Spleen (tissue), 11 donors: ENCODE results near the gene FARP1. TPM values are rescaled to one million over a fixed set of nuclear protein-coding genes. Genes with fewer than 3 reads are reported as not detected.

Experiments
- DNase-seq: peaks from one replicate; pipeline ENCODE4 v3.0.0-alpha.2; 2020
- H3K27ac ChIP-seq, 8 donors: fragments of 200-600 bp; sonication (generic) in 7 of 8; 1 replicate in 4 of 8; 2 replicates in 4 of 8; pipeline versions ENCODE4 v1.5.0 to v1.8.0; 2016 to 2021; ENCODE audit warnings: inconsistent platforms in 4 of 8, mild to moderate bottlenecking in 4 of 8, moderate library complexity in 1 of 8
- H3K27me3 ChIP-seq, 7 donors: fragments of 200-600 bp; sonication (generic) in 6 of 7; replicated peaks in 1 of 7; 1 replicate in 4 of 7; 2 replicates in 3 of 7; pipeline versions ENCODE4 v1.5.0 to v1.8.0; 2016 to 2021; ENCODE audit warnings: inconsistent platforms in 3 of 7, mild to moderate bottlenecking in 1 of 7
- H3K36me3 ChIP-seq, 6 donors: fragments of 200-600 bp; sonication (generic) in 5 of 6; 1 replicate in 4 of 6; 2 replicates in 2 of 6; pipeline versions ENCODE4 v1.5.0 to v1.8.0; 2016 to 2021; ENCODE audit warnings: inconsistent platforms in 2 of 6
- H3K4me1 ChIP-seq, 6 donors: fragments of 200-600 bp; sonication (generic) in 5 of 6; 1 replicate in 3 of 6; 2 replicates in 3 of 6; pipeline versions ENCODE4 v1.5.0 to v1.8.0; 2016 to 2021; ENCODE audit warnings: inconsistent platforms in 3 of 6
- H3K4me3 ChIP-seq, 8 donors: fragments of 200-600 bp; sonication (generic) in 7 of 8; 1 replicate in 4 of 8; 2 replicates in 4 of 8; pipeline versions ENCODE4 v1.5.0 to v1.8.0; 2016 to 2021; ENCODE audit warnings: inconsistent platforms in 4 of 8, mild to moderate bottlenecking in 4 of 8, moderate library complexity in 2 of 8
- H3K9me3 ChIP-seq, 8 donors: fragments of 200-600 bp; sonication (generic) in 7 of 8; 1 replicate in 4 of 8; 2 replicates in 4 of 8; pipeline versions ENCODE4 v1.5.0 to v1.8.0; 2016 to 2021; ENCODE audit warnings: inconsistent platforms in 4 of 8
- POLR2A ChIP-seq, 3 donors: fragments of 450-650 bp; IDR thresholded peaks; one replicate each; pipeline ENCODE4 v1.5.1; 2017; ENCODE audit warnings: antibody characterized with exemption in 3 of 3, mild to moderate bottlenecking in 1 of 3
- POLR2AphosphoS5 ChIP-seq, 3 donors: sonication (generic); formaldehyde crosslinking; IDR thresholded peaks; one replicate each; pipeline ENCODE4 v1.5.1; 2017; ENCODE audit warnings: antibody characterized with exemption in 3 of 3
- WGBS, 5 donors: extraction: QIAGEN DNeasy Blood & Tissue Kit in 3 of 5; methylation state at CpG; one replicate each; pipeline versions ENCODE4 v1.1.5 to v1.1.7; 2013 to 2018; 5-methylcytosine and 5-hydroxymethylcytosine counted together
- intact Hi-C: fragments of 100-400 bp; cut with DNase I; formaldehyde crosslinking; loops from one replicate; pipeline ENCODE4 v1.15.0; 2023; ENCODE audit warnings: low total_unique reads
- polyA plus RNA-seq, 3 donors: library from polyadenylated mRNA; stranded (reverse); fragments of 200-250 nt; gene quantifications; one replicate each; pipeline ENCODE4 v1.2.1, GENCODE V29; 2013
- total RNA-seq, 7 donors: library from RNA; depleted of rRNA in 3 of 7; stranded (reverse); fragments of >200 nt in 3 of 7; fragmentation: NEBNext Ultra II Directional in 4 of 7; extraction: Animal tissue kit (Norgen Biotek cat#: 25700) in 4 of 7; gene quantifications; one replicate each; pipeline versions ENCODE4 v1.1.0 to v1.2.1, GENCODE V29; 2016 to 2021
- TF ChIP-seq, protein P1 (sequence below), 11 experiments: fragments of 200-600 bp in 7 of 11; fragments of 450-650 bp in 4 of 11; sonication (generic) in 4 of 11; IDR thresholded peaks in 8 of 11; conservative IDR thresholded peaks in 3 of 11; 1 replicate in 7 of 11; 2 replicates in 4 of 11; pipeline versions ENCODE4 v1.4.0 to v1.8.0; 2016 to 2021; ENCODE audit warnings: antibody characterized with exemption in 11 of 11, inconsistent platforms in 4 of 11, mild to moderate bottlenecking in 1 of 11
- donor health status: healthy with polysubstance abuse.
- donor health status: DM: no; HTN: no; CAD: no; lungs with moderate emphysema.
- donor health status: DM: no; HTN: no; CAD: no.
- donor health status: Bipolar disorder and iron deficiency.
- donor health status: healthy.
- donor health status: DM: no; HTN: no; CAD: no.
- donor health status: DM: yes; HTN: yes; CAD: no.

Gene FARP1
- total and polyA plus RNA-seq, 10 donors = 3.7 to 60.9 (median 33.0) TPM

- Histone ChIP-seq H3K4me3 (no peak overlapping the region), H3K9me3 (no peaks in the 10 kb centered on the region), H3K4me1 (peaks cover 0 to 36% (median 10%) of the 10 kb centered on the region in 6 donors), H3K27ac (peak overlapping the region in 6 of 8 donors; percentile 20 to 71 (median 45)), H3K27me3 (no peaks in the 10 kb centered on the region), H3K36me3 (peaks cover 0 to 100% (median 62%) of the 10 kb centered on the region in 6 donors)
- intact Hi-C loops = no loop called here
- WGBS, 5 donors = 24 to 44% (median 27%) methylated on average over 7 of the region's 7 CpGs
- TF ChIP-seq POLR2AphosphoS5 (IDR thresholded peaks at IDR 0.05) (peak in 2 of 3 donors; percentile 48 to 51), POLR2A (IDR thresholded peaks at IDR 0.05) (no peak)
- TF ChIP-seq, protein P1, sequence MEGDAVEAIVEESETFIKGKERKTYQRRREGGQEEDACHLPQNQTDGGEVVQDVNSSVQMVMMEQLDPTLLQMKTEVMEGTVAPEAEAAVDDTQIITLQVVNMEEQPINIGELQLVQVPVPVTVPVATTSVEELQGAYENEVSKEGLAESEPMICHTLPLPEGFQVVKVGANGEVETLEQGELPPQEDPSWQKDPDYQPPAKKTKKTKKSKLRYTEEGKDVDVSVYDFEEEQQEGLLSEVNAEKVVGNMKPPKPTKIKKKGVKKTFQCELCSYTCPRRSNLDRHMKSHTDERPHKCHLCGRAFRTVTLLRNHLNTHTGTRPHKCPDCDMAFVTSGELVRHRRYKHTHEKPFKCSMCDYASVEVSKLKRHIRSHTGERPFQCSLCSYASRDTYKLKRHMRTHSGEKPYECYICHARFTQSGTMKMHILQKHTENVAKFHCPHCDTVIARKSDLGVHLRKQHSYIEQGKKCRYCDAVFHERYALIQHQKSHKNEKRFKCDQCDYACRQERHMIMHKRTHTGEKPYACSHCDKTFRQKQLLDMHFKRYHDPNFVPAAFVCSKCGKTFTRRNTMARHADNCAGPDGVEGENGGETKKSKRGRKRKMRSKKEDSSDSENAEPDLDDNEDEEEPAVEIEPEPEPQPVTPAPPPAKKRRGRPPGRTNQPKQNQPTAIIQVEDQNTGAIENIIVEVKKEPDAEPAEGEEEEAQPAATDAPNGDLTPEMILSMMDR (IDR thresholded peaks at IDR 0.05 in 8 of 11, conservative IDR thresholded peaks at IDR 0.05 in 3 of 11) = no peak
- DNase-seq = no peak
Observed at GRCh38 chr13:98454389-98454881, 311.5 kb downstream of the FARP1 start.

- intact Hi-C loops = no loop called here
- WGBS, 5 donors = 86 to 96% (median 93%) methylated on average over 4 to 6 of the region's 6 CpGs
- peaks cover 0 to 18% (median 2%) of the 10 kb centered on the region in 6 donors for H3K4me1 ChIP-seq
- no peaks in the 10 kb centered on the region for H3K27me3 ChIP-seq
- H3K9me3 ChIP-seq = no peaks in the 10 kb centered on the region
- H3K27ac ChIP-seq = no peak overlapping the region
- H3K36me3 ChIP-seq = peaks cover 0 to 100% (median 75%) of the 10 kb centered on the region in 6 donors
- DNase-seq = no peak
- H3K4me3 ChIP-seq = no peak overlapping the region
- TF ChIP-seq POLR2A (IDR thresholded peaks at IDR 0.05) (no peak), POLR2AphosphoS5 (IDR thresholded peaks at IDR 0.05) (no peak)
- TF ChIP-seq, protein P1 (IDR thresholded peaks at IDR 0.05 in 8 of 11, conservative IDR thresholded peaks at IDR 0.05 in 3 of 11) = no peak
Observed at GRCh38 chr13:98456413-98456845, 313.5 kb downstream of the FARP1 start.

DNA sequence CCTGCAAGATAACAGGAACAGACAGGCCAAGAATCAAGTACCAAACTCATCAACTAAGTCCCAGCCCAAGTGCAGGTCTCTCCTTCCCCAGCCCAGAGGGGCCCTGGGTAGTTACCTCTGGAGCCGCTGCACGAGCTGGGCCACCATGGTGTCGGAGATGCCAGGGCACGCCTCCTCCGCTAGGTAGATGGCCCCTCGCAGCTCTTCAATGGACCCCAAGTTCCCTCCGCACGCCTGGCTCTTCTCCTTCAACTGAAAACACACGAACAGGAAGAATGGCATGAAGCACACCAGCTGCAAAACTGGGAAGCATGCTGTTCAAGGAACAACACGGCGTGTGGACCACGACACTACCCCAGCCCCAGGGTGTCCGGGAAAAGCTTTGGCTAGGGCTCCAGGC, 314.2 kb downstream of the FARP1 start:
- no peaks in the 10 kb centered on the region for H3K9me3 ChIP-seq
- no peak for TF ChIP-seq POLR2A (IDR thresholded peaks at IDR 0.05)
- TF ChIP-seq POLR2AphosphoS5 (IDR thresholded peaks at IDR 0.05) = peak in 1 of 3 donors; percentile 41
- no peak overlapping the region for H3K4me3 ChIP-seq
- H3K36me3 ChIP-seq = peaks cover 0 to 100% (median 76%) of the 10 kb centered on the region in 6 donors
- 89 to 94% (median 91%) methylated on average over 13 of the region's 13 CpGs for WGBS, 5 donors
- no peak overlapping the region for H3K27ac ChIP-seq
- H3K4me1 ChIP-seq = peaks cover 0 to 13% (median 2%) of the 10 kb centered on the region in 6 donors
- intact Hi-C loops = no loop called here
- DNase-seq = no peak
- H3K27me3 ChIP-seq = no peaks in the 10 kb centered on the region

GRCh38 chr13:98458431-98458830, 315.5 kb downstream of the FARP1 start:
- intact Hi-C loops = no loop called here
- Histone ChIP-seq H3K27me3 (no peaks in the 10 kb centered on the region), H3K36me3 (peaks cover 0 to 100% (median 77%) of the 10 kb centered on the region in 6 donors), H3K9me3 (no peaks in the 10 kb centered on the region), H3K4me3 (no peak overlapping the region), H3K4me1 (peaks cover 0 to 22% (median 2%) of the 10 kb centered on the region in 6 donors), H3K27ac (no peak overlapping the region)
- DNase-seq = no peak
- peak in 2 of 3 donors; percentile 8 to 22 for TF ChIP-seq POLR2AphosphoS5 (IDR thresholded peaks at IDR 0.05)
- TF ChIP-seq, protein P1 (IDR thresholded peaks at IDR 0.05 in 8 of 11, conservative IDR thresholded peaks at IDR 0.05 in 3 of 11) = no peak
- WGBS, 5 donors = 79 to 95% (median 88%) methylated on average over 16 of the region's 16 CpGs
